Measurements from ENCODE around the gene RBBP8.

The RBBP8 gene

DNA sequence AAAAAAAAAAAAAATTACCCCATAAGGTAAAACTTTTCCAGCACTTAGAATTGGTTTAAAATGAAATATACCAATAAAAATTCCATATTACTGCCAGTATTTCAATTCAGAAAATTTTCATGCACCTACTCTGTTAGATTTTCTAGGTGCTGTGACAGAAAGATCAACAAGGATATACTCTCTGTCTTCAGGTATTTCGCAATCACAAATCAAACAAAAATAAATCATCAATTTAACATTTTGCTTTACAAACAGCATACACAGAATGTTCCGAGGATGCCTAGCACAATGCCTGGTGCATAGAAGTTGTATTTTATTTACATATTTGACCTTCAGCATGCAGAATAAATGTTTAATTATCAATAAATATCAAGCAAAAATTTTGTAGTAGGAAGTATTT is 66.5 kb downstream of the RBBP8 start:
- no peak for DNase-seq

DNA sequence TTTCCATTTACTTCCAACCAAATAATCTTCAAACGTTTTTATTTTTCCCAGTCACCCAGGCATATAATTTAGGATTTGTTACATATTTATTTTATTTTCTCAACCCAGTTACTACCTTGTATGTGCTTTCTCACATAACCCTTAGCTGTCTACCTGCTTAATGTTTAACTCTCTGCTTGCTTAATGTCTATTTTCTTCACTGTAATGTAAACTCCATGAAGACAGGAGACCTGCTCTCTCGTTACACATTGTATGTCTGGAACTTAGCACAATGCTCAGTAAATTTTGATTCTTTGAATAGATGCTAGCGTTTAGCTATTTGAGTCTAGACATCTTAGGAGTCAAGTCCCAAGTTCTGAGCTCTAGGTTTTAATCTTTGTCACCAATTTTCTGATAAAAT is 70.2 kb downstream of the RBBP8 start:
- DNase-seq: no peak

DNA sequence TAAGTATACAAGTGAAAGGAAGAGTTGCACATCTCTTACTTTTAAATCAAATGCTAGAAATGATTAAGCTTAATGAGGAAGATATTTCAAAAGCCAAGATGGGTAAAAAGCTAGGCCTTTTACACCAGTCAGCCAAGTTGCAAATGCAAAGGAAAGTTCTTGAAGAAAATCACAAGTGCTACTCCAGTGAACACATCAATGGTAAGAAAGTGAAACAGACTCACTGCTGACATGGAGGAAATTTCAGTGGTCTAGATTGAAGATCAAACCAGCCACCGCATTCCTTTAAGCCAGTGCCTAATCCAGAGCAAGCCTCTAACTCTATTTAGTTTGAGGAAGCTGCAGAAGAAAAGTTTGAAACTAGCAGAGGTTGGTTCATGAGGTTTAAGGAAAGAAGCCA is 79.1 kb downstream of the RBBP8 start:
- DNase-seq: no peak

DNA sequence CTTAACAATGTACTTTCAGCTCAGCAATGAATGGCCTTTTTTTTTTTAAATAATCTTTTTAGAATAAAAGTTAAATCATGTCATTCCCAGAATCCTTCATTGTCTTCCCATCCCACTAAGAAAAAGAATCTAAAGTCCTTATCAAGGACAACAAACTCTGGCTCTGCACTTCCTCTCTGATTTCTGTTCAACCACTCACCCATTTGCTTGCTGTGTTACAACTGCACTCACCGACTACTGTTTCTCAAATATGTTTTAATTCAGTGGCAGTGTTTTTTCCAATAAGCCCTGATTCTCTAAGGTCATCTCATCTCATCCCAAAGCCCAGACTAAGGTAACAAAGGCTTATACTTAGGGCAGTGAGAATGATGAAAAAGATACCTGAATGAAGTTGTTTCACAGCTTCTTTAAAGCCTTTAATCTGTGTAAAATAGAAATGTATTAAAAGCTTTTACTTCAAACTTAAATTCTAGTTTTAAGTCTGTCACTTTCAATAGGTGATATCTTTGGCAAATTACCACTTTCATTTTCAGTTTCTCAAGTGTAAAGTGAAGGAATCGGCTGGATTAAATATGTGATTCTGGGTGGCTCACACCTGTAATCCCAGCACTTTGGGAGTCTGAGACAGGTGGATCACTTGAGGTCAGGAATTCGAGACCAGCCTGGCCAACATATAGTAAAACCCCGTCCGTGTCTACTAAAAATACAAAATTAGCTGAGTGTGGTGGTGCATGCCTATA is 87.6 kb downstream of the RBBP8 start:
- no peak for DNase-seq

DNA sequence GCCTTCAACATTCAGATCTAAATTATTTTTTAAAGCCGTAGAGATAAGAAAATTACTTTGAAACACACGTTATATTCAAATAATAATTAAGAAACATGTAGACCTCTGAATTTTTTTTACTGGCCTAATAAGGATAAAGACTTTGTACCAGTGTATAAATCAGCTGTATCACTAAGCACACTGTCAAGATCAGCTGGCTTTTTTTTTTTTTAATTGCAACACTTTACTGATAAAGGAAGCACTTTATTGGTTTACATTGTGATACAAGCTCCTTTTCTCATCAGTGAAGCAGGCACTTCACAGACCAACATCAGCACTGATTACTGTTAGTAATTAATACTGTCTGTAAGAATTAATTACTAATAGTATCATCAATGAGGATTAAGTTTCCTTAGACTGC is 88.5 kb downstream of the RBBP8 start:
- no peak for DNase-seq

DNA sequence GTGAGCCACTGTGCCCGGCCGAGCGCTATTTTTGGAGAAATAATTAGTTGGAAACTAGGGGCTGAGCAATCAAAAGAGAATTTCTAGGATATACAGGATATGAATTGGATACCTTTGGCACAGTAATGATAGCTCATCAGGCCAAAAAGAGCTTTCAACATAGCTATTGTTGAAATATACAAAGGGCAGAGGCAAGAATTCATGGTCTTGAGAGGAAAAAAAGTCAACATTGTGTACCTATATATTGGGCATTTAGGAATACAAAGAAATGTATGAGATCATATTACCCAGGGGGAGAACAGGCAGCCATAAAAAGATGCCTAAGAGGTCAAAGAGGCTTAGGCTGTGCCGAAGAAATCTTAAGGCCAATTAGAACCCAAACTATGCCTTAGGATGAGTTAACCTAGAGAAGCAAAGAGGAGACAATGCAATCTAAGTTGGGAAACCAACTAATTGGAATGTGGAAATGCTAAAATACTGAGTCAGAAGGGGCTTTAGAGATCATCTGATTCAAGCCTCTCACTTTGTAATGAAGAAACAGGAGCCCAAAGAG is 99.0 kb downstream of the RBBP8 start:
- no peak for DNase-seq

DNA sequence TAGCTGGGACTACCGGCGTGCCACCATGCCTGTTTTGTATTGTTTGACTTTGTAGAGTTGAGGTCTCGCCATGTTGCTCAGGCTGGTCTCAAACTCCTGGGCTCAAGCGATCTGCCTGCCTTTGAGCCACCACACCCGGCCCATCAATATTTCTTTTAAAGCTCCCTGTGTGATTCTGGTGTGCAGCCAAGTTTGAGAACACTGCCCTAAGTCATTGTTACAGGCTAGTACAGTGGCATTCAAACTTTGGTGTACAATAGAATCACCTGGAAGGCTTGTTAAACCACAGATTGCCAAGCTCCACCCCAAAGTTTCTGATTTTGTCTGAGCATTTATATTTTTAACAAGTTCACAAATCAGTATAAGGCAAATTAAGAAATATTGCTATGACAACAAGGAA is 99.9 kb downstream of the RBBP8 start:
- DNase-seq: no peak

DNA sequence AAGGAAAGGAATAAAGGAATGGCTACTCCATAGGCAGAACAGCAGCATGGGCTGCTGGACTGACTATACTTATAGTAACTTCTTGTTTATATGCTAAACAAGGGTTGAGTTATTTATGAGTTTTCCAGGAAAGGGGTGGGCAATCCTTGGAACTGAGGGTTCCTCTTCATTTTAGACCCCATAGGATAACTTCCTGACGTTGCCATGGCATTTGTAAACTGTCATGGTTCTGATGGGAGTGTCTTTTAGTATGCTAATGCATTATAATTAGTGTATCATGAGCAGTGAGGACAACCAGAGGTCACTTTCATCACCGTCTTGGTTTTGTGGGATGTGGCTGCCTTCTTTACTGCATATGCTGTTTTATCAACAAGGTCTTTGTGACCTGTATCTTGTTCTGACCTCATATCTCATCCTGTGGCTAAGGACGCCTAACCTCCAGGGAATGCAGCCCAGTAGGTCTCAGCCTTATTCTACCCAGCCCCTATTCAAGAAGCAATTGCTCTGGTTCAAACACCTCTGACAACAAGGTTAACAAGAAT is 103.6 kb downstream of the RBBP8 start:
- no peak for DNase-seq

DNA sequence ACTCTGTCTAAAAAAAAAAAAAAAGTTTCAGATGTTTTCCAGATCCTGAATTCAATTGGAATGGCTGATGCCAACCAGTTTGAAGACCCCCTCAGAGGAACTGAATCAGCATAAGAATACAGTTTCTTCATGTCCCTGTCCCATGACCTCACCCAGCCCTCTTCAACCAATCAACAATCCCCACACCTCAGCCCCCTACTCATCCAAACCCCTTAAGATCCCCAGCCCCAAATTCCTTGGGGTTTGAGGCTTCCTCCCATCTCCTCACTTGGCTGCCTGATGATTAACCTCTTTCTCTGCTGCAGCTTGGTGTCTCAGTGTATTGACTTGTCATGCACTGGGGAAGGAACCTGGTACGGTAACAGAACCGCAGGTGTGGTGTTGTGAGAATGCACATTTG is 104.5 kb downstream of the RBBP8 start:
- DNase-seq: no peak

DNA sequence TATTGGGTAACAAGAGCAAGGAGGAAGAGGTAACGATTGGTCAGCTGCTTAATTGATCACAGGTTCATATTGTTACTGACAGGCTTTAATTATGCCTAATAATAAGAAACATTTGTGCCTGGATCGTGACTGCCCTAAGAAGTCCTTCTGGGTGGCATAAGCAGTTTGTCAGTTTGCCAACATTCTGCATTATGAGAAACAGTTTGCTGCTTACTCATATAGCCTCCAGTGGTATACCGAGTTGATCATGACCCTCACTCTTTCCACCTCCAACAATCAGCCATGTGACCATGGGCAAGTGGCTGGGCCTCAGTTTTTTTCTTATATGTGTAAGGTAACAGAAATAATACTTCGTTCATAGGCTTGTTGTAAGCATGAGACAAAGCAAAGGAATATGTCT is 105.6 kb downstream of the RBBP8 start:
- DNase-seq: no peak

DNA sequence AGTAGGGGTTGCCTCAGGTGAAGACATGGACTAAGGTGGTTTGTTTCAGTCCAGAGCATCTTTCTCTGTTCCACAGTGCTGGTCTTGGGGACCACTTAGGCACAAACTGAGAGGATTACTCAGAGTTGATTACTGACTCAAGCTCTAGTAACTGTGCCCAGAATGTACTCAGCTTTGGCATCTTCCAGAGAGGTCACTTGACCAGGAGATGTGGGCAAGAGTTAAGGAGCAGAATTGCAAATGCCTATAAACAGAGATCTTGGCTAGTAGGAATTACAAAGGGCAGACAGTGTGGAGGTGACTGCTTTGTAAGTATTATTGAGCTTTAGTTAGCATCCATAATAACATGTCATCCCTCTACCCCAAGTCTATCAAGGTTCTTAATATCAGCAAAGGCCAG is 109.0 kb downstream of the RBBP8 start:
- DNase-seq: no peak

DNA sequence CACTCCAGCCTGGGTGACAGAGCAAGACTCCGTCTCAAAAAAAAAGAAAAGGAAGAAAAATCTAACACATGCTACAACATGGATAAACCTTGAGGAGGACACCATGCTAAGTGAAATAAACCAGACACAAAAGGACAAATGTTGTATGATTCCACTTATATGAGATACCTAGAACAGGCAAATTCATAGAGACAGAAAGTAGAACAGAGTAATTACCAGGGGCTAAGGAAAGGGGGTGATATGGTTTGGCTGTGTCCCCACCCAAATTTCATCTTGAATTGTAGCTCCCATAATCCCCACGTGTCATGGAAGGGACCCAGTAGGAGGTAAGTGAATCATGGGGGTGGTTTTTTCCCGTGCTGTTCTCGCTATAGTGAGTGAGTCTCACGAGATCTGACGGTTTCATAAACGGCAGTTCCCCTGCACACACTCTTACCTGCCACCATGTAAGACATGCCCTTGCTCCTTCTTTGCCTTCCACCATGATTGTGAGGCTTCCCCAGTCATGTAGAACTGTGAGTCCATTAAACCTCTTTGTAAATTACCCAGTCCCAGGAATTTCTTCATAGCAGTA is 110.8 kb downstream of the RBBP8 start:
- no peak for DNase-seq

DNA sequence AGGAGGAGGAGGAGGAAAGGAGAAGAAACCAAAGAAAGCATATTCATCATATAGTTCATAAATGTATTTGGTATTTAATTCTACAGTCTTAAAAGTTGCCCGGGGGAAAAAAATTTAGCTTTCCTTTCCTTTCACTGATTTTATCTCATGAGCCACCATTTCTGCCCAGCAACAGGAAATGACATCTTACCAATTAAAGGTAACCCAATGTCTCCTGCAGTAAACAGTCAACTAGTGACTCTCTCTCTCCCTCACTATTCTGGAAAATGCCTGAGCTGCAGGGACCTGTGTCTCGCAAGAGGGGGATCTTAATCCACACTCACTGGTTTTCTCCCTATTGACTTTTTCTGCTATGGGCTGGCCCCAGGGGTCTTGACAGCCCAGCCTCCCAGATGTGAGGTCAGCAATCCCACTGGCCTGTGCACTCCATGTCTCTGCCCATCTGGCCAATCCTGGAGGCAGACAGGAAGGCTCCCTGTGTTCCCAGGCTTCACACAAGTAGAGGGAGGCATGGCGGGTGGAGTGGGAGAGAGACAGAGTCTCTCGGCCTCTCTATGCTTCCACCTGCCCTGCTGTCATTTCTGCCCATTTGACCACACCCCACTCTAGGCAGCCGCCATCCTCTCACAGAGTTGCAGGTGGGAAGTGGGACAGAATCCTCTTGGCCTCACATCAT is 116.7 kb downstream of the RBBP8 start:
- DNase-seq: no peak

DNA sequence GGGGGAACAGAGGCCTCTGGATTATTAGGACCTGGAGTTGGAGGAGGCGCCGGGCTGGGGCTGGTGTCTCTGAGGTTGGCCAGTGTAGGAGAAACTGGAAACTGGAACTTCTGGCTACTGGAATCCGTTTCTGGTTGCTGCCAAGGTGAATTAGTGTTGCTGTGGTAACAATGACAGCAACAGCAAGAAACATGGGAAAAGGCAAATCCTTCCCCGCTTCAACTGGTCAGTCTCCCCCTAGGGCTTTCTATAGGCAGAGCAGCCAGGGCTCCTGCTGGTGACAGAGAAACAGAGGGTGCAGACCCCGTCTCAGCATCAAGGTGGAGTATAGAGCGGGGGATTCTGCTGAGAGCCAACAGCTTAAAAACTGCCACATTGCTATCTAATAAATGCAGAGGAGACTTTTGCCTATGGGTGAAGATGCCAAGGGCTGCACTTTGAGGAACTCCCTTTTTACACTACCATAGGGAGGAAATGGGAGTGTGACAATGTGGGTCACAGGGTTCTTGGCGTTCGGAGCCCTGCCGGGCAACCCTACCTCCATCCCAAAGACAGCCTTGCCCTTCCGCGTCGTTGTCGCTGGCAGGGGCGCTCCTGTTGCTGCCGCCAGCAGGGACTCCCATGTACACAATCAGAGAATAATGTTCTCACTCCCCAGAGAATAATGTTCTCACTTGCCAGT is 120.8 kb downstream of the RBBP8 start:
- DNase-seq: no peak

DNA sequence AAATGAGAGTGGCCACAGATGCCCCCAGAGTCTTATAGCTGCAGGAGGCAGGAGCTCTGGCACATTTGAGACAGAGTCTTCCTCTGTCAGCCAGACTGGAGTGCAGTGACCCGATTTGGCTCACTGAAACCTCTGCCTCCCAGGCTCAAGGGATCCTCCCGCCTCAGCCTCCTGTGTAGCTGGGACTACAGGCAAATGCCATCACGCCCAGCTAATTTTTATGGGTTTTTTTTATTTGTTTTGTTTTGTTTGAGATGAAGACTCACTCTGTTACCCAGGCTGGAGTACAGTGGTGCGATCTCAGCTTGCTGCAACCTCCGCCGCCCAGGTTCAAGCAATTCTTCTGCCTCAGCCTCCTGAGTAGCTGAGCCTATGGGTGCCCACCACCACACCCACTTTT is 121.4 kb downstream of the RBBP8 start:
- DNase-seq: no peak

DNA sequence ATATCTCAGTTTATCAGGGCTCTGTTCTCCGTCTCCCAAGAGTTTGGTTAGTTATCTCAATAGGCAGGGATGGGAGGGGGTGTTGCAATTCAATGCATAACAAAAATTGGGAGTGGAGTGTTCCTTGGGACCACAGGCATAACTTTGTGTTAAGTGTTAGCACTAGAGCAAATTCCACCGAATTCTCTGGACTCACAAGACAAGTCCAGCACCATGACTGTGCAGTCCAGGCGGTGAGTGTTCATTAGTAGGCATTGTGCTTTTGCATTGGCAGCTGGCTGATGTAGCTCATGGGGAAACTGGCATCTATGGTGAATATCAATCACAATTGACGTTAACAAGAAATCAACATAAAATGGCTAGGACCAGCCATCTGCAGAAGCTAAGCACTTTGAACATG is 123.2 kb downstream of the RBBP8 start:
- DNase-seq: no peak

DNA sequence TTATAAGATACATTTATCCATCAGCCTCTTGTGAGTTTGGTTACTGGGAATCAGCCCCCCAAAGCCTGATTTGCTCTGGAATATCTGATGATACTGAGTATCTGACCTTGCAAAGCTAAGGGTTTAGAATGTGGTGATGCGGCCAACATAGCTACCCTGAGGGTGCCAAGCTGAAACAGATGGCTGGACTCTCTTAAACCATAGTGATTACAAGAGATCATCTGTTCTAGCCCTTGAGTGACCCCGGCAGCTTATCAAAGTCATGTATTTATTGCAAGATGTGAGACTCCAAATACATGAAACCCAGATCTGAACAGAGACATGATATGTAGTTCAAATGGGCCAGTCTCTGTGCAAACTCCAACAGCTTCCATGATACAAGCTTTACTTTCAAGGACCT is 124.0 kb downstream of the RBBP8 start:
- no peak for DNase-seq

DNA sequence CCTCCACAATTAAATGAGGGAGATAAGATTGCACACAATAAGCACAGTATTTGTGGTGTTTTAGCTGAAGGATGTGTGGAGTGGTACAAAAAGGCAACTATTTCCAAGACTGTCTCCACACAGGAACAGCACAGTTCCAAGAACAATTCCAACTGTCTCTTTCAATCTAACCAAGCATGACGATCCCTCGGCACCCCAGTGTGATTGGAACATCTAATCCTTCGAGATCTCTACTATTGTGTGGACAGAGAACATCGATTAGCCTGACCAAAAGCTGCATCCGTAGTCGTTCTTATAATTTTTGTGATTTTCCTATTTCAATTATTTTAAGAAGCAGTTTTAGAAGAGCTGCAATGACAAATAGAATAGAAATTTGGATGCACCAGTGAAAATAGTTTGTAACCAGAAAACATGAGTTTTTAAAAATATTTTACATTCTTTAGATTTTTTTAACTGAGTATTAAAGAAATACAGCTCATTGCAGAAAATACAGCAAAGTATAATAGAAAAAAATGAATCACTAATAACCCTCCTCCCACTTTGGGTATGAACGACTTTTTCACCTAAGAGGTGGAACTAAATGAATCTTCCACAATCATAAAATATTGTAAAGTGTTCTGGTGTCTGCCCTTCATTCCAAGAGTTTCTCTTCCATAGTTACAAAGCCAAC is 125.8 kb downstream of the RBBP8 start:
- no peak for DNase-seq

DNA sequence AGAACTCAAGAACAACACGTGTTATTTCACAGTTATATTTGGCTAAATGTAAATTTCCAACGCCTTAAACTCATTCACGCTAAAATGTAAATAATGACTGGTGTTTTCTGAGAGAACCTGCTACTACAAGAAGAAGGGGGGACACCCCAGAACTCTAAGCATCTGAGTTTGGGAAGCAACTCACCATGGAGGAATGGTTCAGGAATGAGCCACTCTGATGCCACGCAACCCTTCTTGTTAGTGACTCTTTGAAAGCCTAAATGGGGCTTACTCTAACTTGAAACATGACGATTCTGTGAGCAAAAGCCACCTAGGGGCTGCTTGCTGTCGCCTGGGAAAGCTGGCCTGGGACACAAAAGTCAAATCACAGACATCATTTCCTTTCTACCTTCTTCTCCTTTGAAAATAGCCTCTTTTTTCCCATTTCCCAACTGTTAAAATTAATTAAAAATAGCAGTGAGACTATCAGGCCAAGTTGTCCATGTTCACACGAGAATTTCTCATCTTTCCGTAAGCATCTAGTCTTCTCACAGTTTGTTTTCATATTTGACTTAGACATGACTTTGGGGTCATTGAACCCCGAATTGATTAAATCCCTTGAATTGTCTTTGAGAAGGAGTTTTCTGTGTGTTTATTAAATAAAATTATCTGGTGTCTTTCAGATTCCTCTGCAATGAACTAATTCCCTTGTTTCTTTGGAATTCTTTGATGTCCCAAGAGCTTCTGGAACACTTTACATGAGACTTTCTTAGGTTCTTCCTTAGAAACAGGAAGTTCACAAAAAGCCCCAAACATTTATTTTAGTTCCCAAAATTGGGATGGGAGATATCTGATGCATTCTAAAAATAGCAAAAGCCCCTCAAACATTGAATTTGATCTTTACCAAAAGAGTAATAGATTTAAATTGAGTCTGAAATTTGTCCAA is 126.7 kb downstream of the RBBP8 start:
- DNase-seq: no peak

DNA sequence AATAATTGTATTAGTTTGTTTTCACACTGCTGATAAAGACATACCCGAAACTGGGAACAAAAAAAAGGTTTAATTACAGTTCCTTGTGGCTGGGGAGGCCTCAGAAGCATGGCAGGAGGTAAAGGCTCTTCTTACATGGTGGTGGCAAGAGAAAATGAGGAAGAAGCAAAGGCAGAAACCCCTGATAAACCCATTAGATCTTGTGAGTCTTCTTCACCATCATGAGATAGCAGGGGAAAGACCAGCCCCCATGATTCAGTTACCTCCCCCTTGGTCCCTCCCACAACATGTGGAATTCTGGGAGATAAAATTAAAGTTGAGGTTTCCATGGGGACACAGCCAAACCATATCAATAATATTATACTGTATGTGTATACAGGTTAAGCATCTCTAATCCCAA is 128.9 kb downstream of the RBBP8 start:
- no peak for DNase-seq

DNA sequence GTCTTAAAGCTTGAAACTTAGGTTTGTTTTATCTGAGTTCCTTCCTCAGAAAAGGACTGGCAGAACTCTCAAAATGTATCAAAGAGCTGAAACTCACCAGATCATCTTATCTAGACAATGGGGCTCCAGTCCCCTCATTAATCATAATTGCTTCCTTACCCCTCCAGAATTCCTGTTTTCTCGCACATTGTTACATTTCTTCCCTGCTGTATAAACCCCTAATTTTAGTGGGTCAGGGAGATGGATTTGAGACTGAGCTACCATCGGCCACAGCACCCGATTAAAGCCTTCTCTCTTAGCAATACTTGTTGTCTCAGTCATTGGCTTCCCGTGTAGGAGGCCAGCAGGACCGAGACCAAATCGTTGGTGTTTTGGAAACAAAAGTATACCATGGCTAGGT is 130.4 kb downstream of the RBBP8 start:
- no peak for DNase-seq
